Effector memory CD4-positive, alpha-beta T cell (primary cell): ENCODE data around the gene DOCK2.

Experiments
- DNase-seq, 3 donors: peaks; one replicate each; pipeline ENCODE4 v3.0.0-alpha.2; 2020
- H3K27ac ChIP-seq: 2 replicates; pipeline ENCODE4 v1.7.0; 2013; ENCODE audit warnings: mild to moderate bottlenecking, low read length, moderate library complexity; ENCODE audit not compliant: insufficient read depth, poor library complexity, severe bottlenecking
- H3K27me3 ChIP-seq: replicated peaks from 2 replicates; pipeline ENCODE4 v1.7.0; 2013; ENCODE audit warnings: mild to moderate bottlenecking, low read length; ENCODE audit not compliant: insufficient read depth, control insufficient read depth, poor library complexity, severe bottlenecking
- H3K36me3 ChIP-seq: 2 replicates; pipeline ENCODE4 v1.7.0; 2013; ENCODE audit warnings: mild to moderate bottlenecking, low read length, moderate library complexity; ENCODE audit not compliant: control insufficient read depth, insufficient read depth
- H3K4me1 ChIP-seq: 2 replicates; pipeline ENCODE4 v1.7.0; 2013; ENCODE audit warnings: low read length, mild to moderate bottlenecking; ENCODE audit not compliant: control insufficient read depth, insufficient read depth, poor library complexity, severe bottlenecking
- H3K4me3 ChIP-seq: 2 replicates; pipeline ENCODE4 v1.7.0; 2013; ENCODE audit warnings: low read length, low read depth, mild to moderate bottlenecking; ENCODE audit not compliant: insufficient read depth, poor library complexity, severe bottlenecking
- H3K9me3 ChIP-seq: 2 replicates; pipeline ENCODE4 v1.7.0; 2013; ENCODE audit warnings: mild to moderate bottlenecking, low read length, moderate library complexity; ENCODE audit not compliant: control insufficient read depth

Gene DOCK2

DNA sequence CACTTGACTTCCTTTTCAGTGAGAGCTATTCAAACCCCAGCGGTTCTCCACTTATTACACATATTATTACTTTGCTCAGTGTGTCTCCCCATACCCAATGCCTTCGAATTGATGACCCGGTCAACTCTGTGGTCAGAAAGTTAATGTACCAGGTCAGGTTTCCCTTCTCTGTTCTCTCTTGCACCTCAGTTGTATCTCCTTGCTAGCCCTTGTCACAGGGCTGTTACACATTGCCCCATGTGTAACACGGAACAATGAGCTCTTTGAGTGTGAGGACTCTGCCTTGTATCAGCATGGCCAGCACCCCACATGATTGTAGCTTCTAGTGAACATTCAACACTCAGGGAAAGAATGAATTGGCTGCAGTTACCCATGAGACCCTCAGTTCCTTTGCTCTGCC lies 73.6 kb downstream of the DOCK2 start:
- Histone ChIP-seq H3K9me3 (no peaks in the 10 kb centered on the region), H3K27me3 (no peaks in the 10 kb centered on the region), H3K27ac (no peak overlapping the region), H3K36me3 (peaks cover 87% of the 10 kb centered on the region), H3K4me3 (no peak overlapping the region), H3K4me1 (no peaks in the 10 kb centered on the region)
- no peak for DNase-seq

DNA sequence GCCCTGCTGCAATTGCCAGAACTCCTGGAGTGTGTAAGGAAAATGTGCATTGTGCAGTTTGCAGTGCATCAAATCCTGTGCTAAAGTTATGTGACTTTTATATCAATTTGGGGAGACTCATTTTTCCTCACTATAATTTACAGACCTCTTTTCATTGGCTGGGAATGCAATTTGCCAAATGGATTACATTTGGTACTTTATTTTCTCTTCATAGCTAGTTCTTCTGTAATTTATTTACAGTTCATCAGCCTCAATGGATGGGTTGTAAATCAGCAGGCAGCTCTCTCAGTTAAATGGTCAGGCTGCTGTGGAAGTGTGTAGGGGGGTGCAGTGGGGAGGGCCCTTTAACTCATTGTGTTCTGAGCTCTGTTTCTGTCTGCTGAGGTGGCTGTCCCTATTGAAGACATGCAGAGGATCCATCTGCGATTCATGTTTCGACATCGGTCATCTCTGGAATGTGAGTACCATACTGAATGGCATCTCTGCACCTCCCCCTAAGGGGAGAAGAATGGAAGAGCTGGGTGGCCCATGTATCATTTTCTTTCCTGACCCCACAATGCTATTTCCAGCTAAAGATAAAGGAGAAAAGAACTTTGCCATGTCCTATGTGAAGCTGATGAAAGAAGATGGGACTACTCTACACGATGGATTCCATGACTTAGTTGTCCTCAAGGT lies 74.6 kb downstream of the DOCK2 start:
- no peaks in the 10 kb centered on the region for H3K9me3 ChIP-seq
- no peaks in the 10 kb centered on the region for H3K27me3 ChIP-seq
- no peak overlapping the region for H3K4me3 ChIP-seq
- H3K4me1 ChIP-seq: no peaks in the 10 kb centered on the region
- no peak for DNase-seq
- H3K36me3 ChIP-seq: peaks cover 88% of the 10 kb centered on the region
- no peak overlapping the region for H3K27ac ChIP-seq

DNA sequence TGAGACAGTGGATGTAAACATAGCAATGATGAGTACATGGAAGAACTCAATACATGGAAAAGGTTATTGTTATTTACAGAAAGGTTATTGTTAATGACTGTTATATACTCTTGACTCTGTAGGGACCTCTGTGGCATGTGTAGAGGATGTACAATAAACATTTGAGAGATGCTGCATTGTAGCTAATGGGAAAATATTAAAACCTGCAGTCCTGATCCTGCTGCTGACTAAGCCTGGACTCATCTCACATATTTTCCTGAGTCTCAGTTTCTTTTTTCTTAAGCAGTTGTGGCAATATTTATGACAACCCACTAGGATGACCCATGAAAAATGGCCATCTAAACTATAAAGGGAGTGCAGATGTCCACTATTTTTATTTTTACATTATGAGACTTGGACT lies 75.4 kb downstream of the DOCK2 start:
- Histone ChIP-seq H3K9me3 (no peaks in the 10 kb centered on the region), H3K27ac (no peak overlapping the region), H3K4me3 (no peak overlapping the region), H3K27me3 (no peaks in the 10 kb centered on the region), H3K36me3 (peaks cover 87% of the 10 kb centered on the region), H3K4me1 (no peaks in the 10 kb centered on the region)
- no peak for DNase-seq

GRCh38 chr5:169716287-169716686 lies 79.2 kb downstream of the DOCK2 start:
- no peak for DNase-seq
- Histone ChIP-seq H3K4me1 (no peaks in the 10 kb centered on the region), H3K36me3 (peaks cover 95% of the 10 kb centered on the region), H3K9me3 (no peaks in the 10 kb centered on the region), H3K4me3 (no peak overlapping the region), H3K27me3 (no peaks in the 10 kb centered on the region), H3K27ac (no peak overlapping the region)

DNA sequence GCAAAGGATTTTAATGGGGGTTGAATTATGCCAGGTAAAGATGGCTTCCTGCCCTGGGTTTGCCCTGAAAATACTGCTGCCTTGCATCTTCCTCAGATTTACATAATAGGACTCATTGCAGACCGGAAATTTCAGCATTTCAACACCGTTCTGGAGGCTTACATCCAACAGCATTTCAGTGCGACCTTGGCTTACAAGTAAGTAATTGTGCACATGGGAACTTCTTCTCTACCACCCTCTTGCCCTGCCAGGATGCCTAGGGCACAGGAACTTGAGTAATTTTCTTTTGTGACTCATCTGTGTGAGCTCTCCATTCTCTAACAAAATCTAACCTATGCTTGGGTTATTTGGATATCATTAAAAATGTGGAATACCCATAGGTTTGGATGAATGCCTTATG lies 80.2 kb downstream of the DOCK2 start:
- Histone ChIP-seq H3K27ac (no peak overlapping the region), H3K4me1 (no peaks in the 10 kb centered on the region)

DNA sequence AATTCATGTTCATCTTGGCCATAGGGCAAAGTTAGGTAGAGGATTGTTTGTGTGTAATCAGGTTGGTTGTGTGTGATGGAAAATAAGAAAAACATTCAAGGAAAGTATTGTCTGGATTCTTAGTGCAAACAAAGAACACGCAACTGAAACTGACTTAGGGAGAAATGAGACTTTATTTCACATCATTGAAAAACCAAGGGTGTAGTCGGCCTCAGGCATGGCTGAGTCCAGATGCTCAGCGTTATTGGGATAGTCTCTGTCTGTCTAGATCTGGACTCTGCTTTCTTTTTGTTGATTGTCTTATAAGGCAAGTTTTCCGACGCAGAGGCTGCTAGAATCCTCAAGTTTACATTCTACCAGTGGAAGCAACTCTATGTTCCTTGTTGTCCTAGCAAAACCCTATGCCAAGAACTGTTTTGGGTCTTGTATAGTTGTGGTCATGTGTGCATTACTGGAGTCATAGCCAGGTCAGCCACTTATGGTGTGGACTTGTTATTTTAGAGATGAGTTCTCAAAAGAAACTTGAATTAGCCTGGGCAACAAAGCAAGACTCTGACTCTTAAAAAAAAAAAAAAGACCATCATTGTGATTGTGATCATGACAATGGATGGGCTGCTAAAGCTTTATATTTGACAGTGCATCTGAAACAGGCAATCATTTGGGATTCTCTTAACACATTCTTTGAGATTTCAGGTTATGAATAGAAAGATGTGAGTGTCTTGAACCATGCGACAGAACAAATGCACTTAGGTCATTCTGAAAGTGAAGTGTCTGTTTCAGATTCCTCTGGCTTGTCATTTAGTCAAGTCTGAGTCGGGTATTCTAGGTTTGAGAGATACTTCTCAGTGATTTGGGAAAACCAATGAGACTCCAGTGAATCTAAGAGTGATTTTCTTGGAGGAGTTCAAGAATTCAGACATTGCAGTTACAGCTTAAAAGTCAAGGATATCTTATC lies 82.6 kb downstream of the DOCK2 start:
- Histone ChIP-seq H3K9me3 (no peaks in the 10 kb centered on the region), H3K27me3 (no peaks in the 10 kb centered on the region), H3K4me3 (no peak overlapping the region), H3K4me1 (no peaks in the 10 kb centered on the region), H3K27ac (no peak overlapping the region), H3K36me3 (peaks cover 93% of the 10 kb centered on the region)
- no peak for DNase-seq

More for the DNA sequence above, 80.2 kb downstream of the DOCK2 start:
- H3K36me3 ChIP-seq: peaks cover 96% of the 10 kb centered on the region
- DNase-seq: no peak
- no peaks in the 10 kb centered on the region for H3K9me3 ChIP-seq
- no peak overlapping the region for H3K4me3 ChIP-seq
- H3K27me3 ChIP-seq: no peaks in the 10 kb centered on the region

DNA sequence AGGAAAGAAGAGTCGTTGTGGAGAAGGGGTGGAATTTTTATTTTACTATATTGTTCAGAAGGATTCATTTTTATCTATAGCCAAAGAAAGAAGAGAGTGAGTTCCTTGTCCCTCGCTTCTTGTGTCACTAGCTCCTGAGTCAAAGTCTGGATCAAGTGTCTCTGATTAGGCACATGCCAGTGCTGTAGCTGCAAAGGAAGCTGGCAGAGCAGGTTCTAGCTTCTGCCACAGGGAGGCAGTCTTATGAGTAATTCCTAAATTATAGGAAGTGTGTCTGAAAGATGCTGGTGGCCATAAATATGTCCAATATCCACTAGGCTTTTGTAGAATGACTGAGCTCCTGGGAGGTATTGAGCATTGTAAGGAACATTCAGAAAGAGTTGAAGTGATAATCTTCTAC lies 84.7 kb downstream of the DOCK2 start:
- Histone ChIP-seq H3K36me3 (peaks cover 80% of the 10 kb centered on the region), H3K4me3 (no peak overlapping the region), H3K4me1 (no peaks in the 10 kb centered on the region), H3K27me3 (no peaks in the 10 kb centered on the region), H3K27ac (no peak overlapping the region), H3K9me3 (no peaks in the 10 kb centered on the region)
- no peak for DNase-seq

- no peaks in the 10 kb centered on the region for H3K4me1 ChIP-seq
- no peak overlapping the region for H3K4me3 ChIP-seq
Observed at GRCh38 chr5:169723103-169723831, 86.2 kb downstream of the DOCK2 start.

GRCh38 chr5:169724303-169725087 lies 87.4 kb downstream of the DOCK2 start:
- Histone ChIP-seq H3K27me3 (no peaks in the 10 kb centered on the region), H3K4me3 (no peak overlapping the region), H3K27ac (no peak overlapping the region), H3K36me3 (peaks cover 58% of the 10 kb centered on the region), H3K4me1 (no peaks in the 10 kb centered on the region), H3K9me3 (no peaks in the 10 kb centered on the region)
- DNase-seq: no peak

More at GRCh38 chr5:169723103-169723831, 86.2 kb downstream of the DOCK2 start:
- no peaks in the 10 kb centered on the region for H3K27me3 ChIP-seq
- DNase-seq: no peak
- no peaks in the 10 kb centered on the region for H3K9me3 ChIP-seq
- H3K27ac ChIP-seq: no peak overlapping the region
- H3K36me3 ChIP-seq: peaks cover 70% of the 10 kb centered on the region
